NB4 (cell line): ENCODE results near the gene GMPS.

Source experiments
- CTCF ChIP-seq: IDR thresholded peaks from one replicate; pipeline ENCODE4 v1.5.1; 2012; ENCODE audit warnings: low read depth, low read length
- POLR2A ChIP-seq: IDR thresholded peaks from 2 replicates; pipeline ENCODE4 v1.6.1; 2011; ENCODE audit warnings: mild to moderate bottlenecking; ENCODE audit not compliant: insufficient read length; ENCODE audit errors: extremely low read depth

GRCh38 chr3:155944081-155944480 lies 73.6 kb downstream of the GMPS start:
- TF ChIP-seq POLR2A (no peak), CTCF (no peak)
